ENCODE data around the gene TLK1.
"Not testable (repeated sequence)": the region's sequence is repeated elsewhere in the genome, so short reads cannot be mapped to it uniquely, and the experiment has no call there.

The TLK1 gene

DNA sequence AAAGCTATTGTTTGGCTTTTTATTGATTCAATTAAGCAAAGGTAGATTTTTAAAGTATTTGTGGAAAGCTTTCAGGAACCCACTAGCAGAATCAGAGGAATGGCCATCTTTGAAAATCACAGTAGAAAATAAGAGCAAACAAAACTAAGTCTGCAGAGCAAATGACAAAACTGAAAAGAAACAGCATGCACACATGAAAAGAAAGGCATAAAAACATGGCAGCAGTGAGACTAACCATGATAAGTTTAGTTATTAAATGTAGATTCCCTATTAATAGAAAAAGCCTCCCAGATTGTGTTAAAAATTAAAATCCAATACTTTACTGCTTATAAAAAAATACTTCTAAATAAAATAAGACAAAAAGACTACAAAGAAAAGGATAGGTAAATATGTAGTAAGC lies 9.1 kb upstream of the TLK1 start:
- in situ Hi-C loops (cut with MboI; ENCODE audit: low sequenced_read_pairs) = no loop called here

DNA sequence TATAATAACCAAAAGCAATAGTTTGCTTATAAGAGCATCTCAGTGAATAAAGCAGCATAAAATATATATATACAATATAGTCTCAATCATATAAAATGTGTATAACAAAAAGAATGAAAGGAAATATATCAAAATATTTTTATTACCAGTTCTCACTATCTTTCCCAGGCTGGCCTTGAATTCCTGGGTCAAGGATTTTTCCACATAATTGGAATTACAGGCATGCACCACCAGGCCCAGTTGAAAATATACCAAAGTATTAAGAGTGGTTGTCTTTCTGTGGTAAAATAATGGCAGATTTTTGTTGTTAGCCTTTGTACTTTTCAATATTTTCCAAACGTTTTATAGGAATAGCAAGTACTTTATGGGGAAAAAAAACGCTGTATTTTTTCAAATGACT lies 8.6 kb upstream of the TLK1 start:
- in situ Hi-C loops (cut with MboI; ENCODE audit: low sequenced_read_pairs) = no loop called here

DNA sequence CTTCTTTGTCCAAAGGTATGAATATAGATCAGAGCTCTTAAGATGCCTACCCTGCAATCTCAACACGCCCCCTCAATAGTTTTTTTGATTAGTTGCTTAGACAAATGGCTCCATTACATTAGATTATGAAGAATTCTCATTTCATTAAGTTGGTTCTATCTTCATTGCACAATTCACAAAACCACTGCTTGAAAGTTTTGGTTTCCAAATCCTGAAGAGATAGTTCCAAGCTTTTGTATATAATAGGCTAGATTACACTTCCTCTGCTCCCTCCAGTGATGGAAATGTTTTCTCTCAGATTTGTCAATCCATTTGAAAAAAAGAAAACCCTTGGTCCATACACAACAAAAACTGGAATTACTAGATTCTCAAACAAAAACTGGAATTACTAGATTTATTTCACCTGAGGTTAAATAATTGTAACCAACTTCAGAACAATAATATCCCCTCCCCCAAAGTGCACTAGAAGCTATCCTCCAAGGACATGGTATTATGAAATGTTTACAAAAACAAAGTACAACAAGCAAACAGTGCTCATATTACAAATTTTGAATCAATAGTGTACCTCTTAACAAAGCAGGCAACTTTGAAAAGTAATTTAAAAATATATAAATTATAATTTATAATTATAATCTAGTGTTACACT lies 6.8 kb upstream of the TLK1 start:
- in situ Hi-C loops (cut with MboI; ENCODE audit: low sequenced_read_pairs) = no loop called here

DNA sequence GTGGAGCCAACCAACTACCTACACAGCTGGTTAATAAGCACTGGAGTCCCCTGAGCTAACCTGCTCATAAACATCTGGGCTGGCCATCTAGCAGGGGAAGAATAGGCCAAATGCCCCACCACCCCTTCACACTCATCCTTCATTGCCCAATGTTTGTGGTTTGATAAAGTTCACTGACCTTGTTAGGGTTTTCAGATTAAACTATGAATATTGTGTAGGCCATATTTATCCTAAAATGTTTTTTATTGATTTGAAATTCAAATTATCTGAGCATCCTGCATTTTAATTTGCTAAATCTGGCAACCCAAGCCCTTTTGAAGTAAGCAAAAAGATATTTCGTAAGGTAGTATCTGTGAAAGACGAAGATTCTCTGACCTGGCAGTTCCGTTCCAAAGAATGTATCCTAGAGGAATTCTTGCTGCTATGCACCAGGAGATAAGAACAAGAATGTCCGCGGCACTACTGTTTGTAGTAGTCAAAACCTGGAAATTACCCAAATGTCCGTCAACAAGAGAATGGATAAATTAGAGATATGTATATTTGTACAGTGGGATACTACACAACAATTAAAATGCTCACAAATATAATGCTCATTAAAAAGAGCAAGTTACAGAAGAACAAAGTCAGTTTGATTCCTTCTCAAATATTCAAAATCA lies 5.8 kb upstream of the TLK1 start:
- in situ Hi-C loops (cut with MboI; ENCODE audit: low sequenced_read_pairs) = no loop called here

DNA sequence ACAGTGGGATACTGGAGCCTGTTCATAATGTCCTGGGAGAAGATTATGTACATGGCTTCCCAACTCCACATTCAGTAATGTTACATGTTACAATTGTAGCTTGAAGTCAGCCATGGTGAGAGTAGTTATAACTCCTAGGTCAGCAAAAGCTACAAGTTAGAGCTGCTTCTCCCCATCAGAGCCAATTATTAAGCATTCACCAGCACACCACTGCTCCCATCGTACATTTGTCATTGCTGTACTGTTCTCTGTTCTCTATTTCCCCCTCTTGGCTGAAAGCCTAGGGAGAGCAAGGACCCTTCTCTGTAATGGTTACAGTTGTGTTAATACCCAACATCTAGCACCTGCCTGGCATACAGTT lies 5.3 kb upstream of the TLK1 start:
- in situ Hi-C loops (cut with MboI; ENCODE audit: low sequenced_read_pairs) = no loop called here

DNA sequence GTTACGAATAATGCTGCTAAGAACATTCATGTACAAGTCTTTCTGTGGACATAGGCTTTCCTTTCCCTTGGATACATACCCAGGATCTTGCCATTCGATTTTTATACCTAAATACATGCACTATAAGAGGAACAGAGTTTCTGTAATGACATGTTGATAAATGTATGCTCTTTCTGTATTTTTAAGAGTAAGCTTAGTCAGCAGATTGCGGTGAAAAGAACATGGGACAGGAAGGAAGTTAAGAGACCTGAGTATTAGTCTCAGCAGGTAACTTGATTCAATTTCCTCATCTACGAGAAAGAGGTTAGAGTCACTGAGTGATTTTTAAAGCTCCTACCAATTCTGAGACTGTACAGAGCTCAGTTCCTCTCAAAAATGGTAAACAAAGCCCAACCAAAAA lies 2.6 kb upstream of the TLK1 start:
- in situ Hi-C loops (cut with MboI; ENCODE audit: low sequenced_read_pairs) = no loop called here

DNA sequence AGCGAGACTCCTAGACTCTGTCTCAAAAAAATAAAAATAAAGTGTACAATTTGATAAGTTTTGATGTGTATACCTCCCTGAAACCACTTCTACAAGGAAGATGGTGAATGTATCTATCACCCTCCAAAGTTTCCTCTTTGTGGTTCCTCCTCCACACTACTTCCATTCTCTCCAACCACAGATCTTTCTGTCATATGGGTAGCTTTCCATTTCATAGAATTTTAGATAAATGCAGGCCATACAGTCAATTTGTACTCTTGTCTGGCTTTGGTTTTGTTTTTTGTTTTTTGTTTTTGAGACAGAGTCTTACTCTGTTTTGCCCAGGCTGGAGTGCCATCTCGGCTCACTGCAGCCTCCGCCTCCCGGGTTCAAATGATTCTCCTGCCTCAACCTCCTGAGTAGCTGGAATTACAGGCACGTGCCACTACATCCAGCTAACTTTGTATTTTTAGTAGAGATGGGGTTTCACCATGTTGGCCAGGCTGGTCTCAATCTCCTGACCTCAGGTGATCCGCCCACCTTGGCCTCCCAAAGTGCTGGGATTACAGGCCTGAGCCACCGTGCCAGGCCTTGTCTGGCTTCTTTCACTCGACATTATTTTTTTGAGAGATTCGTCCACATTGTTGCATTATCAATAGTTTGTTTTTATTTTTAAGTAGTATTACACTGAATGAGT lies 2.0 kb upstream of the TLK1 start:
- in situ Hi-C loops (cut with MboI; ENCODE audit: low sequenced_read_pairs) = not testable (repeated sequence)

DNA sequence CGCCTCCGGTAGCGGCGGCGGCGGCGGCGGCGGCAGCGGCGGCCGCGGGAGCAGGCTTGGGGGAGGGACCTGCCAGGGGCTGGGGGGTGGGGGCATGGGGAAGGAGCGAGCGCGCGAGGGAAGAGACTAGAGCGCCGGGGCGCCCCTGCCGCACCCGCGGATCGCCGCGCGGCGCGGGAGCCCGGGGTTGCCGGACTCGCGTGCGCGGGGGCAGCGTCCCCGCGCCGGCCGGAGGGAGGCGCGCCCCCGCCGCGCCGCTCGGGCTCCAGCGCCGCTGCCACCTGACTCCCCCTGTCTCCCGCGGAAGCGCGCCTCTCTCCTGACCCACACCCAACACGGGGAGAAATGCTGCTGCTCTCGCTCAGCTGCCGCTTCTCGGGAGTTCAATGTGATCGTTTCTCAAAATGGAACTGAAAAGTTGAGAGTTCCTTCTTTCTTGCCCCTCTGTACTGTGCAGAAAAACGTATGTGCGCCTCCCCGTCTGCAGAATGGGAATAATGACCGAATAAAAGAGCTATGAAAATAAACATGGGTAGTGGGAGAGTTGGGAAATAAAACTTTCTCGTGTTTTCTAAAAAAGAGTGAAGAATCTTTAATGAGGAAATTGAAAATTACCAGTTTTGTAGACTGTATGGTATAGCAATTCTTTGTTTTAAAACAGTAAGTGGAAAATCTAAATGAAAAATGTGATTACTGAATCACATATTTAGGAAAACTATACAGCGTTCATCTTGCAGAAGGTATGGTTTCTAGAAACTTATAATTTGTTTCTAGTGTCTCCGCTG lies 455 bp upstream of the TLK1 start:
- in situ Hi-C loops (cut with MboI; ENCODE audit: low sequenced_read_pairs) = no loop called here

DNA sequence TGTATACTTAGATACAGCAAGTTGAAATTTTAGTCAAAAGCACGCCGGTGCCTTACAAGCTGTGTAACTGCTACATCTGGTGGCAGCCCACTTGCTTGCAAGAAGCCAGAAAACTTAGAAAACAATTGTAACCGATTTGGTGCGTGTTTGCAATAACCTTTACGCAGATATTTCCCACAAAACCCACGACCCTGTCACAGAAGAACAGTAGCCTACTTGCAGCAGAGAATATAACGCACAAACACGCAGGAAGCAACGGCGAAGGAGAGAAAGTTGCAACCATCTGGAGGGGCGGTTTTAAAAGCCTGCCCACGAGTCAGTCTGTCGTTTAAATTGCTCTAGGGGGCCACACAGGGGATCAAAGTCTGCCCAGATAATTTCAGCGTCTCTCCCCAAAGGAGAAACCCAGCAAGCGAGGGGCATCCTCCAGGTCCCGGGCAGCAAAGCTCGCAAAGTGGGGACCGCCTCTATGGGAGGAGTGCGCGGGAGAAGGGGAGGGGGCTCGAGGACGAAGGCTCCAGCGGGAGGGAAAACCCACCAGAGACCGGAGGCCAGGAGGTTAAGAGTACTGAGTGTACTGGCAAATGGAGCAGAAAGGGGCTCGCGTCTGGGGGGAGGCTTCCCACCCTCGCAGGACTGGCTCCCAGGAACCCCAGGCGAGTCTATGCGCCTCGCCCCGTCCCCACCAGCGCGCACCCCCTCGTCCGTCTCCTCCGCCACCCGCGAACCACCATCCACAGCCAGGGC lies 1.1 kb downstream of the TLK1 start:
- in situ Hi-C loops (cut with MboI; ENCODE audit: low sequenced_read_pairs) = no loop called here

DNA sequence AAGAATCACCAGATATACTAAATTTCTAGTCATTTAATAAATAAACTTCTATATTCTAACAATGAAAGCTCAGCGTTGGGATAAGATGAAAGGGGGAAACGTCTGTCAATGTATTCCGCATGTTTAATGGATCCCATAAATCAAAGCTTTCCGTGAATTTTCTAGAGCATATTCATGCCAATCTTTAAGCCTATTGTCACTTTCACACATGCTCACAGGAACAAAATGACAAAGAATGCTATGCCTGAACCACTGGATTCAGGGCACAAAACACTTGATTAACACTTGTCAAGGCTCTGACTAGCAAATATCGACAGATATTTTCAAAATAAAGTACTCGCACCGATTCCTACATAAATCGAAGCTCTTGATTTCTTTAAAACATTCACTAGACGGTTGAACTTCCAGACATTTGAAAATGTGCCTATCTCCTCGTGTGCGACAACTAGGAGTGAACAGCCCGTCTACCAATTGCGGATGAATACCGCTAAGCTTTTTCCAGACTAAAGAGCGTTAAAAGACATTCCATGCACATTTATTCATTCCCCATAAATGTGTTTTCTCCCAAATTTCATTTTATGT lies 1.8 kb downstream of the TLK1 start:
- in situ Hi-C loops (cut with MboI; ENCODE audit: low sequenced_read_pairs) = no loop called here

DNA sequence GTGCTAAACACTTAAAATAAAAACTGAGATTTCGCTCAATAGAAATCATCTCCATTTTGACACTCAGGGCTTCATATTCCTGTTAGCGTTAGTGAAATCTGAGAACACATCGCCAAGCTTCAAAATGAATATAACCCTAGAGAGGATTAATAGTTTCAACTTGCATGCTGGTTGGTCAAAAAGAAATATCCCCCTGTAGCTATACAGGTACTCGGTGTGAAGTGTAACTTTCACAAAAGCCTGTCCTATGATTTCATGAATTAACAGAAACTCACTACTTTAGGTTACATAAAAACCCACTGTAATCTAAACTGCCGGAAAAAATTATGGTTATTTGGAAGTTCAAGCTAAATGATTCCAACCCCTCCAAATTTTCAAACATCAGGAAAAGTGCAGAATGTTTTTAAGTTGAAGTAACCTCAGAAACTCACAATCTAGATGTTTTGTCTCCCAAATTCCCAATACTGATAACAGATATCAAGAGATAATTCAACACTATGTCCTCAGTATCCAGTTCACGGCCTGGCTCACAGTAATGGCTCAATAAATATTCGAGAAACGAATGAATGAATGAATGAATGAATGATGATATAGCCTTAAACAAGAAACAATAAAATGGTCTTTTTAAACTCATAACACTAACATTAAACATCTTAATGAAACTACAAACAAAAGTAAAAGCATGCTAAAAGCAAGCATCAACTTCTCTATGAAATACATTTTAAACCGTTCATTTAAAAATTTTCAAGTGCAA lies 2.5 kb downstream of the TLK1 start:
- in situ Hi-C loops (cut with MboI; ENCODE audit: low sequenced_read_pairs) = no loop called here

DNA sequence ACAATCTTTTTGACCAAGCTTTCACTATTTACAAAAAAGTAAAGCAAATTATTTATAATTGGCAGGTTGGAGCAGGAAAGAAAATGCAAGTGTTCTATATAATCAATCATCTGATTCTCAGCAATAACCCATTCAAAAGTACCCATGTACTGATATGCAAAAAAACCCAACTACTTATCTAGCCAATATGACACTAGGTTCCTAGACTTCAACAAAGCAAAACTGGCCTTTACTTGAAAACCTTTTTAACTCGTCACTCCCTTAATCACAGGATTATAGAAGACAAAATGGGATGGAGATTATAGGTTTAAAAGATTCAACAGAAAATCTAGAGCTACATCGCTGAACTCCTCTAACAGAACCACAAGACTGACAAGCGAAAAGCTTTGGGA lies 3.6 kb downstream of the TLK1 start:
- in situ Hi-C loops (cut with MboI; ENCODE audit: low sequenced_read_pairs) = no loop called here

DNA sequence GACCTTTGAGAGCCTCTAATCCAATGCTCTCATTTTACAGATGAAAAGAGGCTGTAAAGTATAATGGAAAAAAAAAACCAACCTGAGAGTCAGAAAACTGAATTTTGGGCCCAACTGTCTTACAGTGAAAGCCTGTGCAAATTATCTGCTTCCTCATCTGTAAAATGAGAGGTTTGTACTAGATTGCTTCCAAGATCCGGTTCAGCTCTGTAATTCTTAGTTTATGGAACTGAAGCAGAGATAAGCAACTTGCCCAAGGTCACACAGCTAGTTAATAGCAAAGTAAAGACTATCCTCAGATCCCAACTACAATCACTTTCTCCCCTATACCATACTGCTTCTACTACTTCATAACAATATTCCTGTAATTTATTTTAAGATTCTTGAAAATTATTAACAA lies 6.3 kb downstream of the TLK1 start:
- in situ Hi-C loops (cut with MboI; ENCODE audit: low sequenced_read_pairs) = no loop called here

DNA sequence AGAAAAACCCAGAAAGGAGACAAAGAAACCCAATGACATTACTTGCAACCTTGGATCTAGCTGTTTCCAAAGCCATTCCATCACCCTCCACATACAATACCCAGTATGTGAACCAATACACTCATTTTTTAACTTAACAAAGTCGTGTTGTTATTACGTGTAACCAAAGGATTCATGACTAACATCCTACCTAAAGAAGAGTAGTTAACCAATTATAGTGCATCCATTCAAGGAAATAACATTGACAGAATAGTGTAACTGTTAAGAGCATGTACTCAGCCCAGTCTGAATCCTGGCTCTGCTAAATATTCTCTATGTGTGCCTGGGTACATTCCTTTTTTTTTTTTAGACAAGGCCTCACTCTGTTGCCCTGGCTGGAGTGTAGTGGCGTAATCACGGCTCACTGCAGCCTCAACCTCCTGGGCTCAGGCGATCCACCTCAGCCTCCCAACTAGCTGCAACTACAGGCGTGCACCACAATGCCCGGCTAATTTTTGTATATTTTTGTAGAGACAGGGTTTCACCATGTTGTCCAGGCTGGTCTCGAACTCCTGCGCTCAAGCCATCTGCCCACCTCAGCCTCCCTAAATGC lies 9.9 kb downstream of the TLK1 start:
- in situ Hi-C loops (cut with MboI; ENCODE audit: low sequenced_read_pairs) = no loop called here

DNA sequence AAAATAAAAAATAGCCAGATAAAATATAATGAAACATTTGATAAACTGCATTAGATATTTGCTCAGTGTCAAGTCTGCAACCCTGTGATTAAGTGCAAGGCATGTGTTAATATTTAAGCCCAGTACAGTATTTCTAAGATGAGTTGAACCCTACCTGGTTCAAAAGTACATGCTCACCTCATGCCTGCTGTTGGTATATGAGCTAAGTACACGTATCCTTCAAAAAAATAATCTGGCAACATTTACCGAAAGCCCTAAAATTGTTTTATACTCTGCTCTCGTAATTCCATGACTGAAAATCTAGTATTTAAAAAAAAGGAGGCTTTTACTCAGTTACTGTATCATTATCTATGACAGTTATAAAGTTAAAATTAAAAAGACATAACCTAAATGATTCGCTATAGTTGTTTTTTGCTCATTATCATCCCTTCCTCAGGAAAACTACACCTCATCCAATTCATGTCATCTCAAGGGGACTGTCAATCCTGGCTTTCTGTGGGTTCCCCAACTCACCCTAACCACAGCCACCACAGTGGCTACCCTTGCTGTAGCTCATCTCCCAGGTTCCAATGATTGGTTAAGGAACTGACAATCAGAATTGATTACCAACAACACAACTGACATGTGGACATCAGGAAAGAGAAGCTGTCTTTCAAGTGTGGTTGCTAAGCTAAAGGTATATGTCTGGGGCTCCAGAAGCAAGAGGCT lies 10.6 kb downstream of the TLK1 start:
- in situ Hi-C loops (cut with MboI; ENCODE audit: low sequenced_read_pairs) = no loop called here

DNA sequence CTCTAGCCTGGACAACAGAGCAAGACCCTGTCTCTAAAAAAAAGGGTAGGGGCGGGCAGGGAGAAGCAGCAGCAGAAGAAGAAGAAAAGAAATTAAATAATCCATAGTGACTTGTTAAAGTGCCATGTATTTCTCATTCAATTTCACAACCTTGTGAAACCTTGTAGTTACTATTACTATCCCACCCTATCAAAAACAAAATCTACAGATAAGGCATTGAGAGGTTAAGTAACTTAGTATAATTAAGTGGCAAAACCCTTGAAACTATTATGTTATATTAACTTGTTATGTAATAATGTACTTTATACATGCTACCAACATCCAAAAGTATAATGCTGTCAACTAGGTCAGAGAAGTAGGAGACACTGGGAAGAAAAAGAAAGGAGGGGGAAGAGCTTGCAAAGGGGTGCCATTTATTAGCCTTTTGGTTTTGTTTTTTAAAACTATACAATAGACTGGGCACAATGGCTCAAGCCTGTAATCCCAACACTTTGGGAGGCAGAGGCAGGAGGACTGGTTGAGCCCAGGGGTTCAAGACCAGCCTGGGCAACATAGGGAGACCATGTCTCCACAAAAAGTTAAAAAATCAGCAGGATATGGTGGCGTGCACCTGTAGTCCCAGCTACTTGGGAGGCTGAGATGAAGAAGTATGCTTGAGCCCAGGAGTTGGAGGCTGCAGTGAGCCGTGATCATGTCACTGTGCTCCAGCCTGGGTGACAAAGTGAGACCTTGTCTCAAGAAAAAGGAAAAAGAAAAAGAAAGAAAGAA lies 11.3 kb downstream of the TLK1 start:
- in situ Hi-C loops (cut with MboI; ENCODE audit: low sequenced_read_pairs) = no loop called here

DNA sequence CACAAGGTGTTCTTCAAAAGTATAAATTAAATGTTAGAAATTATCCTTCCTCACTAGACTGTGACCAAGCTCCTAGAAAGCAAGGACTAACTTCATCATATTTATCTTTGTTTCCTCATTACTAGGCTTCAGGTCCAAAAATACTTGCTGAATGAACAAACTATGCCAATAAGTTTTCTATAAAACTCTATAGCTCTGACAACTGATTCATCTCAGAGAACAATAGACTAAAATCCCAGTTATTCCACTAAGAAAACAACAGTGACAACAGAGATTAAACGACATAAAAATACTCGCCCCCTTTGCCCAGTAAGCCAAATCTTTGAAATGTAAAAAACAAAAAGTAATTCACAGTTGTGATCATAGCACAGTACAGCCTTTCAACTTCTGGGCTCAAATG lies 13.6 kb downstream of the TLK1 start:
- in situ Hi-C loops (cut with MboI; ENCODE audit: low sequenced_read_pairs) = no loop called here

DNA sequence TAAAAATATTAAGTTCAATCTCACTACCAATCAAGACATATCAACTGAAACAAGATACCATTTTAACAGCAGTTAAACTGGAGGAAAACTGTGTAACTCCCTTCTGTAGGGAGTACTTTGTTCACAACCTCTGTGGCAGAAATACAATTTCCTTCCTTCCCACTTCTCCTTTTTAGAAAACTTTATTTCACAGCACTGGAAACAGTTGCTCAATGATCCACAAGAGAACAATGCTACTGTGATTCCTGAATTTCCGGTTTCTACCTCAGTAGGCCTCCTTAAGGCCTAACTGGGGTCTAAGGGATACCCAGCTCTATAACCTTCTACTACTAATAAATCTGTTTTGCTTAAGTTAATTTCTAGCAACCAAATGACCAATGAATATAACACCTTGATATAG lies 14.1 kb downstream of the TLK1 start:
- in situ Hi-C loops (cut with MboI; ENCODE audit: low sequenced_read_pairs) = no loop called here

Data from hTERT RPE-1 (cell line).